H1 (cell line): ENCODE data around the gene ST14. TPM values are rescaled to one million over a fixed set of nuclear protein-coding genes. Genes with fewer than 3 reads are reported as not detected.

Experiments used
- CTCF ChIA-PET: fragments of 300-600 bp; sonication (Branson Sonifier 250); formaldehyde crosslinking; loops from one replicate; lab custom pipeline; 2021; ENCODE audit not compliant: partially characterized antibody; lab: Charles Lee
- POLR2A ChIA-PET: fragments of 300-600 bp; sonication (Branson Sonifier 250); formaldehyde crosslinking; loops from one replicate; lab custom pipeline; 2021; ENCODE audit warnings: inconsistent platforms; ENCODE audit not compliant: partially characterized antibody; lab: Charles Lee
- DNase-seq, 2 experiments: peaks; one replicate each; pipeline versions ENCODE4 v3.0.0 to v3.0.0-alpha.2; 2010 to 2022; ENCODE audit warnings: low spot score in 2 of 2, low read depth in 1 of 2, mixed read lengths in 1 of 2
- FAIRE-seq: peaks from 2 replicates; lab custom pipeline; 2011; peaks lifted over from hg19 to GRCh38; lab: Jason Lieb, UNC
- H2AFZ ChIP-seq: 2 replicates; pipeline ENCODE4 v1.8.1; 2012; ENCODE audit warnings: low read length, inconsistent platforms
- H2AK5ac ChIP-seq: 2 replicates; pipeline ENCODE4 v1.6.1; 2013; ENCODE audit warnings: low read depth, low read length
- H2BK120ac ChIP-seq: replicated peaks from 2 replicates; pipeline ENCODE3; 2013; ENCODE audit warnings: low read depth, low read length, inconsistent platforms
- H2BK12ac ChIP-seq: 2 replicates; pipeline ENCODE4 v1.6.1; 2013; ENCODE audit warnings: low read depth, low read length
- H2BK15ac ChIP-seq: 2 replicates; pipeline ENCODE4 v1.6.1; 2013; ENCODE audit warnings: low read length
- H2BK20ac ChIP-seq: 2 replicates; pipeline ENCODE4 v1.6.1; 2013; ENCODE audit warnings: low read length
- H2BK5ac ChIP-seq: 2 replicates; pipeline ENCODE4 v1.6.1; 2013; ENCODE audit warnings: low read depth, low read length
- H3K14ac ChIP-seq: 2 replicates; pipeline ENCODE4 v1.6.1; 2013; ENCODE audit warnings: inconsistent platforms; ENCODE audit not compliant: insufficient read length
- H3K18ac ChIP-seq: 2 replicates; pipeline ENCODE4 v1.6.1; 2013; ENCODE audit warnings: low read length; ENCODE audit errors: extremely low read depth
- H3K23ac ChIP-seq: 2 replicates; pipeline ENCODE4 v1.6.1; 2013; ENCODE audit warnings: inconsistent platforms; ENCODE audit not compliant: insufficient read length
- H3K23me2 ChIP-seq: 2 replicates; pipeline ENCODE4 v1.6.1; 2013; ENCODE audit warnings: low read depth, low read length
- H3K27ac ChIP-seq: 2 replicates; pipeline ENCODE4 v1.6.1; 2011; ENCODE audit warnings: low read depth, low read length, inconsistent platforms
- H3K27me3 ChIP-seq, 4 experiments: replicated peaks in 1 of 4; 1 replicate in 1 of 4; 2 replicates in 3 of 4; pipeline versions ENCODE4 v1.6.1 to v1.8.1; 2011 to 2013; ENCODE audit warnings: low read length in 3 of 4, mild to moderate bottlenecking in 3 of 4, inconsistent platforms in 2 of 4, mixed read lengths in 2 of 4, moderate library complexity in 1 of 4; ENCODE audit not compliant: control insufficient read depth in 3 of 4, insufficient read depth in 3 of 4; ENCODE audit errors: extremely low read depth in 1 of 4
- H3K36me3 ChIP-seq, 4 experiments: 2 replicates each; pipeline versions ENCODE4 v1.6.1 to v1.8.1; 2011 to 2013; ENCODE audit warnings: mild to moderate bottlenecking in 4 of 4, low read length in 3 of 4, moderate library complexity in 2 of 4, control low read depth in 1 of 4, inconsistent platforms in 1 of 4; ENCODE audit not compliant: insufficient read depth in 4 of 4, control insufficient read depth in 2 of 4
- H3K4ac ChIP-seq: replicated peaks from 2 replicates; pipeline ENCODE3; 2013; ENCODE audit warnings: low read length, low read depth, mixed read lengths, inconsistent platforms; ENCODE audit not compliant: insufficient read length
- H3K4me1 ChIP-seq, 4 experiments: replicated peaks in 1 of 4; 1 replicate in 1 of 4; 2 replicates in 3 of 4; pipeline versions ENCODE4 v1.6.1 to v1.8.1; 2011 to 2013; ENCODE audit warnings: low read length in 3 of 4, inconsistent platforms in 2 of 4, mixed read lengths in 1 of 4; ENCODE audit not compliant: insufficient read depth in 4 of 4, control insufficient read depth in 3 of 4
- H3K4me2 ChIP-seq, 2 experiments: 2 replicates each; pipeline versions ENCODE4 v1.6.1 to v1.8.1; 2011 to 2013; ENCODE audit warnings: low read depth in 2 of 2, low read length in 2 of 2, control low read depth in 1 of 2, inconsistent platforms in 1 of 2, mild to moderate bottlenecking in 1 of 2; ENCODE audit not compliant: insufficient read depth in 1 of 2
- H3K4me3 ChIP-seq, 4 experiments: fragments of 200-600, 300-600 bp in 1 of 4; sonication (generic), shearing (Covaris generic), sonication (Bioruptor Twin) in 1 of 4; 2 replicates each; pipeline versions ENCODE4 v1.5.1 to v1.8.1; 2011 to 2016; ENCODE audit warnings: low read length in 4 of 4, low read depth in 3 of 4, control low read depth in 2 of 4, inconsistent platforms in 2 of 4, mild to moderate bottlenecking in 2 of 4, mixed read lengths in 1 of 4, moderate library complexity in 1 of 4; ENCODE audit not compliant: insufficient read depth in 2 of 4; ENCODE audit errors: extremely low read depth in 1 of 4
- H3K56ac ChIP-seq: replicated peaks from 2 replicates; pipeline ENCODE3; 2013; ENCODE audit warnings: low read depth, mild to moderate bottlenecking, mixed read lengths, low read length, inconsistent platforms; ENCODE audit not compliant: insufficient read length
- H3K79me1 ChIP-seq: 2 replicates; pipeline ENCODE4 v1.6.1; 2013; ENCODE audit warnings: low read depth, low read length, control low read depth
- H3K79me2 ChIP-seq, 2 experiments: 2 replicates each; pipeline versions ENCODE4 v1.6.1 to v1.8.1; 2012 to 2013; ENCODE audit warnings: low read length in 2 of 2, mild to moderate bottlenecking in 2 of 2, inconsistent platforms in 1 of 2; ENCODE audit not compliant: insufficient read depth in 2 of 2, control insufficient read depth in 1 of 2
- H3K9ac ChIP-seq, 4 experiments: replicated peaks in 1 of 4; 1 replicate in 1 of 4; 2 replicates in 3 of 4; pipeline versions ENCODE4 v1.6.1 to v1.8.1; 2011 to 2013; ENCODE audit warnings: low read depth in 3 of 4, low read length in 3 of 4, control low read depth in 2 of 4, mild to moderate bottlenecking in 2 of 4, moderate library complexity in 2 of 4, inconsistent platforms in 1 of 4; ENCODE audit errors: extremely low read depth in 1 of 4
- H3K9me3 ChIP-seq, 2 experiments: 2 replicates each; pipeline versions ENCODE4 v1.6.1 to v1.8.1; 2012 to 2013; ENCODE audit warnings: mild to moderate bottlenecking in 2 of 2, moderate library complexity in 2 of 2, control low read depth in 1 of 2, inconsistent platforms in 1 of 2, low read depth in 1 of 2, low read length in 1 of 2, mixed read lengths in 1 of 2; ENCODE audit not compliant: insufficient read depth in 2 of 2
- H4K20me1 ChIP-seq, 2 experiments: replicated peaks in 1 of 2; 2 replicates each; pipeline versions ENCODE3 to v1.8.1; 2011 to 2013; ENCODE audit warnings: inconsistent platforms in 2 of 2, low read length in 2 of 2, mild to moderate bottlenecking in 1 of 2; ENCODE audit not compliant: insufficient read depth in 2 of 2, control insufficient read depth in 1 of 2
- H4K5ac ChIP-seq: 2 replicates; pipeline ENCODE4 v1.6.1; 2013; ENCODE audit warnings: low read length, low read depth, mixed read lengths, inconsistent platforms; ENCODE audit not compliant: insufficient read length
- H4K8ac ChIP-seq: 2 replicates; pipeline ENCODE4 v1.8.0; 2013; ENCODE audit warnings: mild to moderate bottlenecking, moderate library complexity, low read length, inconsistent platforms; ENCODE audit not compliant: insufficient read depth; ENCODE audit errors: extremely low read depth
- H4K91ac ChIP-seq: replicated peaks from 2 replicates; pipeline ENCODE3; 2013; ENCODE audit warnings: low read length, mixed read lengths, inconsistent platforms; ENCODE audit not compliant: insufficient read length
- CHD2 ChIP-seq: IDR thresholded peaks from 2 replicates; pipeline ENCODE4 v1.6.1; 2012; ENCODE audit warnings: low read length, improper control_type of control experiment
- polyA plus RNA-seq, 7 experiments: library from polyadenylated mRNA; depleted of rRNA in 3 of 7; stranded (reverse) in 5 of 7; unstranded in 2 of 7; fragments of >200 nt in 5 of 7; fragments of 200-250 nt in 2 of 7; gene quantifications; 1 replicate in 5 of 7; 2 replicates in 1 of 7; 4 replicates in 1 of 7; pipeline versions ENCODE4 v1.2.1 to v1.2.3, GENCODE V29; 2011 to 2013; ENCODE audit warnings: missing spikeins in 2 of 7, mixed read lengths in 2 of 7
- total RNA-seq: library from RNA; stranded (reverse); fragmentation: NEBNext Ultra II Directional; extraction: Animal tissue kit (Norgen Biotek cat#: 25700); gene quantifications from 2 replicates; pipeline ENCODE4 v1.2.1, GENCODE V29; 2021

Gene ST14
- total and polyA plus RNA-seq, 2 of the 8 experiments (the other 6 are each of a cell fraction or from before 2014, with no cell fraction given): 22.4 to 24.9 TPM

DNA sequence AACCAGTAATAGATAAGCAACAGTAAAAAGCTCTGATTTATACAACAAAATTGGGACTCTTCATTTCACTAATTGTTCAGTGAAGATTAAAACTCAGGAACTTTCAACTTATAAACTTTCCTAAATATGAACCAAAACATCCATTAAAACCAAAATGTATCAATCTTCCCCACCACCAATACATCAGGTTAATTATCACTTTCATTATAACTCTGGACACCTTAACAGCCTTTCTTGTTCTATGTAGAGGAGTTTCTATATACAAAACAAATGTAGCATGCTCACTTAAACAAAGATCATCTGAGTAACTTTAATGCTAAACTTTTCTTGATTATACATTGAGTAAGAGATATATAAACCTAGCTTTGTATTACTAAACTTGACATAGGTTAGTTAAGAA lies 74.7 kb downstream of the ST14 start:
- Histone ChIP-seq H4K5ac (no peak overlapping the region), H3K23ac (no peak overlapping the region), H3K9ac (no peak overlapping the region), H2BK20ac (no peak overlapping the region), H3K4me1 (no peaks in the 10 kb centered on the region), H3K14ac (no peak overlapping the region), H3K79me2 (0 out of 4 replicates have a peak, but pooled peaks cover 0 to 2% of the 10 kb centered on the region in 2 experiments), H3K23me2 (no peaks in the 10 kb centered on the region), H3K56ac (no peak overlapping the region), H2BK5ac (no peak overlapping the region), H3K4me2 (no peak overlapping the region), H3K79me1 (no peaks in the 10 kb centered on the region), H3K18ac (no peak overlapping the region), H3K36me3 (peaks cover 4 to 34% (median 21%) of the 10 kb centered on the region in 4 experiments; a peak in 6 of 8 replicates), H4K8ac (no peak overlapping the region), H2AK5ac (no peak overlapping the region), H2BK12ac (no peak overlapping the region), H3K4ac (no peak overlapping the region), H3K27me3 (peaks cover 0 to 1% (median 0%) of the 10 kb centered on the region in 4 experiments; a peak in 1 of 7 replicates), H3K9me3 (no peaks in the 10 kb centered on the region), H4K20me1 (no peaks in the 10 kb centered on the region), H3K4me3 (no peak overlapping the region), H2AFZ (no peak overlapping the region), H2BK120ac (no peak overlapping the region), H3K27ac (no peak overlapping the region), H2BK15ac (no peak overlapping the region), H4K91ac (no peak overlapping the region)
- CTCF ChIA-PET: no interaction called here
- POLR2A ChIA-PET: no interaction called here
- FAIRE-seq: no peak
- DNase-seq: no peak
- no peak for TF ChIP-seq CHD2
